Natural killer cell treated with Interleukin-12 subunit alpha and Interleukin-12 subunit beta and Interleukin-15 and Interleukin-18, amount 100 ng/mL, for 72 hours (primary cell): ENCODE results near the gene CNN2. TPM values are rescaled to one million over a fixed set of nuclear protein-coding genes. Genes with fewer than 3 reads are reported as not detected.
A peak's percentile ranks its signal among the peaks of the same experiment; 100 is the strongest.

ENCODE experiments used
- ATAC-seq, 2 donors: fragments of 150-1000 bp; cut with Tn5 transposase in 1 of 2; sonication (Bioruptor Pico), chemical (Tn5 transposase) in 1 of 2; 2 replicates each; pipeline ENCODE4 v1.10.0; 2021
- DNase-seq: peaks from one replicate; pipeline ENCODE4 v3.0.0; 2022; ENCODE audit warnings: low spot score
- H3K27ac Mint-ChIP-seq, 2 donors: 1 replicate in 1 of 2; 2 replicates in 1 of 2; pipeline ENCODE4 v1.8.0; 2022; ENCODE audit warnings: mixed read lengths in 2 of 2, mild to moderate bottlenecking in 1 of 2, moderate library complexity in 1 of 2
- H3K27me3 Mint-ChIP-seq, 2 donors: 1 replicate in 1 of 2; 2 replicates in 1 of 2; pipeline ENCODE4 v1.8.0; 2022; ENCODE audit warnings: mixed read lengths in 2 of 2
- H3K36me3 Mint-ChIP-seq: one replicate; pipeline ENCODE4 v1.8.0; 2022; ENCODE audit warnings: mixed read lengths
- H3K4me1 Mint-ChIP-seq, 2 donors: 1 replicate in 1 of 2; 2 replicates in 1 of 2; pipeline ENCODE4 v1.8.0; 2022; ENCODE audit warnings: low read depth in 2 of 2, mixed read lengths in 2 of 2, mild to moderate bottlenecking in 1 of 2
- H3K4me3 Mint-ChIP-seq: one replicate; pipeline ENCODE4 v1.8.0; 2022; ENCODE audit warnings: mixed read lengths
- H3K9me3 Mint-ChIP-seq: 2 replicates; pipeline ENCODE4 v1.8.0; 2022; ENCODE audit warnings: mixed read lengths
- total RNA-seq, 2 donors: library from RNA; stranded (reverse); gene quantifications; one replicate each; pipeline ENCODE4 v1.2.3, GENCODE V29; 2022

CNN2 gene
- total RNA-seq, 2 donors from 2014 or later, result 119 to 141 TPM

DNA sequence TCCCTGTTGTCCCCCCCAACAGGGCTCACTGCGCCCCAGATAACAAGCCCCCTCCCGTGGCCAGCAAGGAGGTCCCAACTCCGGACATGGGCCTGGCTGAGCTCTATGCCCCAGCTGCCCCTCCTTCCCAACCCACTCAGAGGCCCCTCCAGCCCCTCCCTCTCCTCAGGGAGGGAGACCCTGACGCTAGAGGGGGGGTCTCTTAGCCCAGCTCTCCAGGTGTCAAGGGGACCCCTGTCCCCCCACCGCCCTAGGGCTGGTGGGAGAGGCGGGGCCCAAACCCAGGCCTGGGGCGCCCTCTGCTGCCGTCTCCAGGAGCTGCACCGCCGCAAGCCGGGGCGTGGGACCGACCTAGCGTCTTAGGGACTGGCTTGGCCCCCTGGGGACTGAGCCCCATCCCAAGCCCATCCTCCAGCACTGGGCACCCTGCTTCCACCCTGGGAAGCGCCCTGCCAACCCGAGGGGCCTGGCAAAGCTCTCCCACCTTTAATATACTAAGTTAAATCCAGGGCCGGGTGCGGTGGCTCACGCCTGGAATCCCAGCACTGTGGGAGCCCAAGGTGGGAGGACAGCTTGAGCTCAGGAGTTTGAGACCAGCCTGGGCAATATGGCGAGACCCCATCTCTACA lies 24.8 kb upstream of the CNN2 start:
- no peaks in the 10 kb centered on the region for H3K9me3 Mint-ChIP-seq
- H3K4me3 Mint-ChIP-seq, result no peak overlapping the region
- peaks cover 6 to 8% of the 10 kb centered on the region in 2 donors for H3K4me1 Mint-ChIP-seq
- H3K27me3 Mint-ChIP-seq, result peaks cover 15 to 18% of the 10 kb centered on the region in 2 donors
- no peak overlapping the region for H3K27ac Mint-ChIP-seq
- DNase-seq, result no peak
- H3K36me3 Mint-ChIP-seq, result no peaks in the 10 kb centered on the region
- peak; percentile 72 to 82 for ATAC-seq

DNA sequence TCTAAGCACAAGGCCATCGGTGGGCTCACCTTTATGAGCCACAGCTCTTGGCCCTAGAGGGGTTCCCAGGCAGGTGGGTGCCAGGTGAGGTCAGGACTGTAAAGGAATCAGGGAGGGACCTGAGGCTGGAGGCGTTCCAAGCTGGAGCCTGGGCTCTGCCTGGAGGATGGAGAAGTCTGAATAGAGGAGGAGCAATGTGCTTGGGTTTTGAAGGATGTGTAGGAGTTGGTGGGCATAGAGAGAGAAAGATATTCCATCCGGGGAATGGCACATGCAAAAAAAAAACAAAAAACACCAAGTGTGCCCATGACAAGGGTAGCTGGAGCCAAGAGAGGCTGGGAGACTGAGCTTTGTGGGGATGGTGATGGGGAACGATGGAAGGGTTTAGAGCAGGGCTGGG lies 23.8 kb upstream of the CNN2 start:
- Mint-ChIP-seq H3K9me3 (no peaks in the 10 kb centered on the region), H3K36me3 (no peaks in the 10 kb centered on the region), H3K4me3 (no peak overlapping the region), H3K4me1 (peaks cover 6 to 14% of the 10 kb centered on the region in 2 donors), H3K27me3 (peaks cover 15 to 18% of the 10 kb centered on the region in 2 donors), H3K27ac (no peak overlapping the region)
- no peak for DNase-seq
- ATAC-seq, result no peak

DNA sequence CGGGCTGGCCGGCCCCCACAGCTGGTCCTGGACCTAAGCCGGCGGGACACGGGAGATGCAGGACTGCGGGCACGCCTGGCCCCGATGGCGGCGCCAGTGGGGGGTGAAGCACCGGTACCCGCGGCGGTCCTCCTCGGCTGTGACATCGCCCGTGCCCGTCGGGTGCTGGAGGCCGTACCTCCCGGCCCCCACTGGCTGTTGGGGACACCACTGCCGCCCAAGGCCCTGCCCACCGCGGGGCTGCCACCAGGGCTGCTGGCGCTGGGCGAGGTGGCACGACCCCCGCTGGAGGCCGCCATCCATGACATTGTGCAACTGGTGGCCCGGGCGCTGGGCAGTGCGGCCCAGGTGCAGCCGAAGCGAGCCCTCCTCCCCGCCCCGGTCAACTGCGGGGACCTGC lies 23.1 kb upstream of the CNN2 start:
- Mint-ChIP-seq H3K27me3 (peaks cover 12 to 18% of the 10 kb centered on the region in 2 donors), H3K4me3 (no peak overlapping the region), H3K36me3 (no peaks in the 10 kb centered on the region), H3K4me1 (peaks cover 6 to 14% of the 10 kb centered on the region in 2 donors), H3K27ac (no peak overlapping the region), H3K9me3 (no peaks in the 10 kb centered on the region)
- DNase-seq (no peak), ATAC-seq (no peak)

DNA sequence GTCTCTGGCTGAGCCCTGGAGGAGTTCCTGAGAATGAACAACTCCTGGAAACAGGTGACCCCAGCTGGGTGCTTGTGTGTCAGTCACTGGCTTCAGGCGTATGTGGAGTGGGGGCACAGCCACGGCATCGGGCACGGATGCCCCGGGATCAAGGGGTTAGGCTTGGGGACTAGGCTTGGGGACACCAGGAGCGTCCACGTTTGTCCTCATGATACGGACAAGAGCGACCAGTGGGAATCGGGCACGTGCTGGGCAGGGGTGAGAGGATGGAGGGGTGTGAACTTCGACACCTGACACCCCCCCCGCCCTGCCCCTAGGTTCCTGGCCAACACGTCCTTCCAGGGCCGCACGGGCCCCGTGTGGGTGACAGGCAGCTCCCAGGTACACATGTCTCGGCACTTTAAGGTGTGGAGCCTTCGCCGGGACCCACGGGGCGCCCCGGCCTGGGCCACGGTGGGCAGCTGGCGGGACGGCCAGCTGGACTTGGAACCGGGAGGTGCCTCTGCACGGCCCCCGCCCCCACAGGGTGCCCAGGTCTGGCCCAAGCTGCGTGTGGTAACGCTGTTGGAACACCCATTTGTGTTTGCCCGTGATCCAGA lies 22.1 kb upstream of the CNN2 start:
- ATAC-seq, result no peak
- peaks cover 6 to 10% of the 10 kb centered on the region in 2 donors for H3K4me1 Mint-ChIP-seq
- no peaks in the 10 kb centered on the region for H3K36me3 Mint-ChIP-seq
- no peak for DNase-seq
- no peak overlapping the region for H3K4me3 Mint-ChIP-seq
- H3K27ac Mint-ChIP-seq, result no peak overlapping the region
- H3K9me3 Mint-ChIP-seq, result no peaks in the 10 kb centered on the region
- peaks cover 5 to 11% of the 10 kb centered on the region in 2 donors for H3K27me3 Mint-ChIP-seq

DNA sequence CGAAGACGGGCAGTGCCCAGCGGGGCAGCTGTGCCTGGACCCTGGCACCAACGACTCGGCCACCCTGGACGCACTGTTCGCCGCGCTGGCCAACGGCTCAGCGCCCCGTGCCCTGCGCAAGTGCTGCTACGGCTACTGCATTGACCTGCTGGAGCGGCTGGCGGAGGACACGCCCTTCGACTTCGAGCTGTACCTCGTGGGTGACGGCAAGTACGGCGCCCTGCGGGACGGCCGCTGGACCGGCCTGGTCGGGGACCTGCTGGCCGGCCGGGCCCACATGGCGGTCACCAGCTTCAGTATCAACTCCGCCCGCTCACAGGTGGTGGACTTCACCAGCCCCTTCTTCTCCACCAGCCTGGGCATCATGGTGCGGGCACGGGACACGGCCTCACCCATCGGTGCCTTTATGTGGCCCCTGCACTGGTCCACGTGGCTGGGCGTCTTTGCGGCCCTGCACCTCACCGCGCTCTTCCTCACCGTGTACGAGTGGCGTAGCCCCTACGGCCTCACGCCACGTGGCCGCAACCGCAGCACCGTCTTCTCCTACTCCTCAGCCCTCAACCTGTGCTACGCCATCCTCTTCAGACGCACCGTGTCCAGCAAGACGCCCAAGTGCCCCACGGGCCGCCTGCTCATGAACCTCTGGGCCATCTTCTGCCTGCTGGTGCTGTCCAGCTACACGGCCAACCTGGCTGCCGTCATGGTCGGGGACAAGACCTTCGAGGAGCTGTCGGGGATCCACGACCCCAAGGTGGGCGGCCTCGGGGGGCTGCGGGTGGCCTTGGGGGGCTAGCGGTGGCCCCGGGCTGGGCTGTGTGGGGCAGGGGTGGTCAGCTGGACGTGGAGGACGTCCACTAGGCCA lies 21.4 kb upstream of the CNN2 start:
- peaks cover 4 to 8% of the 10 kb centered on the region in 2 donors for H3K27me3 Mint-ChIP-seq
- no peaks in the 10 kb centered on the region for H3K9me3 Mint-ChIP-seq
- ATAC-seq (no peak), DNase-seq (no peak)
- H3K4me3 Mint-ChIP-seq, result no peak overlapping the region
- H3K4me1 Mint-ChIP-seq, result peaks cover 6 to 10% of the 10 kb centered on the region in 2 donors
- no peak overlapping the region for H3K27ac Mint-ChIP-seq
- no peaks in the 10 kb centered on the region for H3K36me3 Mint-ChIP-seq

DNA sequence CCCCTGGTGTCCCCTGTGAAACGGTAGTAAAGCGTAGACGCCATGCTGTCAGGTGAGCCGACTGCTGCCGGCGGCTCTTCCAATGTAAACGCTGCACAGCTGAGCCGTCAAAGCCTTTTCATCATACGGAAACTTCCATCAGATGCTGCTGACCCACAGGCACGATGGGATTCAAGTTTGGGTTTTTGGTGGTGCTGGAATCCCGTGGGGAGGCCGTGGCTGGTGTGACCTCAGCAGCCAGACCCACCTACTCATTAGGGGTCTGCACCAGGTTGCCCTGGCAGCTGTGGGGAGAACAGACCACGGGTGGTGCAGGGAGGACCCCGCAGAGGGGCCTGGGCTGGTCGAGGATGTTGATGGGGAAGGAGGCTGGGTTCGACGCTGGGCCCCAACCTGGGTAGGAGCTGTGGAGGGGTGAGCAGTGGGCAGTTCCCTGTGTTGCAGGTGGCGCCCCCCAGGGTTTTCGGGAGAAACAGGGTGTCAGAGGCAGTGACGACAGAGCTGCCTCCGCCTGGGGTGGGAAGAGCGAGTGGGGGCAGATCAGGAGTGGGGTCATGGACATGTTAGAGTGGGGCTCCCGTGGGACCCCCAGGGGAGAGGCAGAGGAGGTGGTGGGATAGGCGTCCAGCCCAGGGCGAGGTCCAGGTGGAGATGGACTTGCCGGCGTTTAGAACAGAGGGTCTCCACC lies 19.6 kb upstream of the CNN2 start:
- H3K27ac Mint-ChIP-seq, result no peak overlapping the region
- H3K36me3 Mint-ChIP-seq, result no peaks in the 10 kb centered on the region

DNA sequence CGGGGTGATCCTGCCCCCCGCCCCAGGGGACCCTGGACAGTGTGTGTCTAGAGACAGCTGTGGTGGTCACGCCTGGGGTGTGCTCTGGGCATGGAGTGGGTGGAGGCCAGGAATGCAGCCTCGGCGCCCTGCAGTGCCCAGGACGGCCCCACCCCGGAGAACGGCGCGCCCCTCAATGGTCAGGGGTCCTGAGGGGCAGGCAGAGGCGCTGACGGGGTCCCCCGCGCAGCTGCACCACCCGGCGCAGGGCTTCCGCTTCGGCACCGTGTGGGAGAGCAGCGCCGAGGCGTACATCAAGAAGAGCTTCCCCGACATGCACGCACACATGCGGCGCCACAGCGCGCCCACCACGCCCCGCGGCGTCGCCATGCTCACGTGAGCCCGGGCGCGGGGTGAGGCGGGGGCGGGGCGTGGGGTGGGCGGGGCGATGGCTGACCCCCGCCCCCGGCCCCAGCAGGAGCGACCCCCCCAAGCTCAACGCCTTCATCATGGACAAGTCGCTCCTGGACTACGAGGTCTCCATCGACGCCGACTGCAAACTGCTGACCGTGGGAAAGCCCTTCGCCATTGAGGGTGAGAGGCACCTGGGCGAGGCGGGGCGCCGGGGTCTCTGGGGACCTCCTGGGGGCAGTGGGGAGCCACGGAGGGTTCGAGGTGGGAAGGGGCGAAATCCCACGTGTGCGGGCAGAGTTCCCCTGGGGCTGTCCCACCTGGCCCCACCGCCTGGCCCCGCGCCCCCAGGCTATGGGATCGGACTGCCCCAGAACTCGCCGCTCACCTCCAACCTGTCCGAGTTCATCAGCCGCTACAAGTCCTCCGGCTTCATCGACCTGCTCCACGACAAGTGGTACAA lies 18.8 kb upstream of the CNN2 start:
- H3K36me3 Mint-ChIP-seq, result no peaks in the 10 kb centered on the region
- ATAC-seq (no peak), DNase-seq (no peak)
- H3K27me3 Mint-ChIP-seq, result peaks cover 2 to 4% of the 10 kb centered on the region in 2 donors
- H3K4me3 Mint-ChIP-seq, result no peak overlapping the region
- H3K27ac Mint-ChIP-seq, result no peak overlapping the region
- H3K4me1 Mint-ChIP-seq, result peaks cover 3 to 8% of the 10 kb centered on the region in 2 donors
- no peaks in the 10 kb centered on the region for H3K9me3 Mint-ChIP-seq

More for the DNA sequence above, 19.6 kb upstream of the CNN2 start:
- H3K4me3 Mint-ChIP-seq, result no peak overlapping the region
- ATAC-seq (no peak), DNase-seq (no peak)
- no peaks in the 10 kb centered on the region for H3K9me3 Mint-ChIP-seq
- H3K4me1 Mint-ChIP-seq, result peaks cover 6 to 10% of the 10 kb centered on the region in 2 donors
- peaks cover 4 to 8% of the 10 kb centered on the region in 2 donors for H3K27me3 Mint-ChIP-seq

DNA sequence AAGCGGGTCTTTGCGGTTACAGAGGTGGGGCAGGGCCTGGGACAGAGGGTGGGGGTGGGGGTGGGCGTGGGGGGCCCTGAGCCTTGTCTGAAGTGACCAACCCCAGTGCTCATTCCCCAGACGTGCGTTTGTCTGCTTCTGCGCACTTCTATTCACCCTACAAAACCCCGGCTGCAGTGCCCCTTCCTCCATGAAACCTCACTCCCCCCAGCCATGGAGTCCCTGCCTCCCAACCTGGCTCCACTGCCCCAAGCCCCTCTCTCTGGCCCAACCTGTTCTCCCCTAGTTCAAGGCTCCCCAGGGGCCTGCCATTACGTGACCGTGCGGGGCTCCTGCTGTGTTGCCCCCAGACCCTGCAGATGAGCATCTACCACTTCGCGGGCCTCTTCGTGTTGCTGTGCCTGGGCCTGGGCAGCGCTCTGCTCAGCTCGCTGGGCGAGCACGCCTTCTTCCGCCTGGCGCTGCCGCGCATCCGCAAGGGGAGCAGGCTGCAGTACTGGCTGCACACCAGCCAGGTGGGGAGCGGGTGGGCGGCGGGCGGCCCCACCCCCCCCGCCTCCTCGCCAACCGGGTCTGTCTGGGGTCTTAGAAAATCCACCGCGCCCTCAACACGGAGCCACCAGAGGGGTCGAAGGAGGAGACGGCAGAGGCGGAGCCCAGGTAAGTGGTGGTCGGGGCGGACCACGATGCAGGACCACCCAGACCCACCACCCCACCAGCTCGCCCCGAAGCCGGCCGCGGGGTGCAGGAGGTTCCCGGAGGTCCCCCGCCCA lies 18.0 kb upstream of the CNN2 start:
- Mint-ChIP-seq H3K9me3 (no peaks in the 10 kb centered on the region), H3K27ac (no peak overlapping the region)
- no peak for ATAC-seq

DNA sequence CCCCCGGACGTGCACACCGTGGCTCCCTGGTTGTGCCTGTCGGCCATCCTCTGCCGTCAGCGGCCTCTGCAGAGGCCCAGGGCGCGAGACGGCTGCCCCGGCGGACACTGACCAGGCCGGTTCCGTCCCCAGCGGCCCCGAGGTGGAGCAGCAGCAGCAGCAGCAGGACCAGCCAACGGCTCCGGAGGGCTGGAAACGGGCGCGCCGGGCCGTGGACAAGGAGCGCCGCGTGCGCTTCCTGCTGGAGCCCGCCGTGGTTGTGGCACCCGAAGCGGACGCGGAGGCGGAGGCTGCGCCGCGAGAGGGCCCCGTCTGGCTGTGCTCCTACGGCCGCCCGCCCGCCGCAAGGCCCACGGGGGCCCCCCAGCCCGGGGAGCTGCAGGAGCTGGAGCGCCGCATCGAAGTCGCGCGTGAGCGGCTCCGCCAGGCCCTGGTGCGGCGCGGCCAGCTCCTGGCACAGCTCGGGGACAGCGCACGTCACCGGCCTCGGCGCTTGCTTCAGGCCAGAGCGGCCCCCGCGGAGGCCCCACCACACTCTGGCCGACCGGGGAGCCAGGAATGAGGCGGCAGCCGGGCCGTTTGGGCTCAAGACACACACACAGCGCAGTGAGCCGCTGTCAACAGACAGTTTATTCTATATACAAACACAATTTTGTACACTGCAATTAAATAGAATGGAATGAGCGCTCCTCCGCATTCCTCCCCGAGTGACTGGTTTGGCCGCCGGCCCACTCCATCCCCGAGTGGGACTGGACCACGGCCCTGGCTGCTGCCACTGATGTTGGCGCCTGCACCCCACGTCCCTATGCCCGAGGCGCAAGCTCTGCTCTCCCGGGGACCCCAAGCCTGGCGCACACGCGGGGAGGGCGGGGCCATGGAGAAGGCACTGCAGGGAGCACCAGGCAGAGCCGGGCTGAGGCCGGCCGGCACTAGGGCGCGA lies 17.1 kb upstream of the CNN2 start:
- no peak overlapping the region for H3K27ac Mint-ChIP-seq
- no peaks in the 10 kb centered on the region for H3K27me3 Mint-ChIP-seq
- no peak for ATAC-seq
- no peaks in the 10 kb centered on the region for H3K9me3 Mint-ChIP-seq
- no peaks in the 10 kb centered on the region for H3K36me3 Mint-ChIP-seq
- DNase-seq, result no peak
- no peak overlapping the region for H3K4me3 Mint-ChIP-seq
- H3K4me1 Mint-ChIP-seq, result peaks cover 0 to 9% of the 10 kb centered on the region in 2 donors

More for the DNA sequence above, 18.0 kb upstream of the CNN2 start:
- Mint-ChIP-seq H3K4me3 (no peak overlapping the region), H3K36me3 (no peaks in the 10 kb centered on the region), H3K27me3 (no peaks in the 10 kb centered on the region), H3K4me1 (peaks cover 0 to 6% of the 10 kb centered on the region in 2 donors)
- DNase-seq, result no peak

DNA sequence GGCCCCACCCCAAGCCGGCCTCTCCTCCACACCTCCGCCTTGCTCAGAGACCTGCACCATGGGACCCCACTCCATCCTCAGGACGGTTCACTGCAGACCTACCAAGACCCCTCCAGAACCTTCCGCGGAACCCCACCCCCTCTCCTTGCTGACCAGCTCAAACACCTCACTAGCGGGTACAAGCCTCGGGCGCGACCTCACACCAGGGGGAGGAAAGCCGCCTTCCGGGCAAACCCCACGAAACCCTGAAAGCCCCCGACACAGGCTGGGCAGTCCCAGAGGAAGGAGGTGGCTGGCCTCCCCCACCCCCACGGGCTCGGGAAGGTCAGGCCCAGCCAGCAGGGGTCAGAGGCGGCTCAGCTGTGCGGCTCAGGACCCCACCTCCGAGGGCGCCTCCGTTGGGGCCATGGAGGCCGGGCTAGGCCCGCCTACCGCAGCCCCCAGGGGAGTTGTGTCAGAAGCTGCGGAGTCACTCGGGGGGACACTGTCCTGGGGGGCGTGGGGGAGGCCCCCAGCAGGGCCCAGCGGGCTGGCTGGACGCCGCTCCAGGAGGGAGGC lies 16.3 kb upstream of the CNN2 start:
- no peak for ATAC-seq
- DNase-seq, result no peak
- H3K9me3 Mint-ChIP-seq, result no peaks in the 10 kb centered on the region
- no peak overlapping the region for H3K27ac Mint-ChIP-seq
- peaks cover 0 to 9% of the 10 kb centered on the region in 2 donors for H3K4me1 Mint-ChIP-seq
- H3K4me3 Mint-ChIP-seq, result no peak overlapping the region
- H3K27me3 Mint-ChIP-seq, result no peaks in the 10 kb centered on the region
- no peaks in the 10 kb centered on the region for H3K36me3 Mint-ChIP-seq

DNA sequence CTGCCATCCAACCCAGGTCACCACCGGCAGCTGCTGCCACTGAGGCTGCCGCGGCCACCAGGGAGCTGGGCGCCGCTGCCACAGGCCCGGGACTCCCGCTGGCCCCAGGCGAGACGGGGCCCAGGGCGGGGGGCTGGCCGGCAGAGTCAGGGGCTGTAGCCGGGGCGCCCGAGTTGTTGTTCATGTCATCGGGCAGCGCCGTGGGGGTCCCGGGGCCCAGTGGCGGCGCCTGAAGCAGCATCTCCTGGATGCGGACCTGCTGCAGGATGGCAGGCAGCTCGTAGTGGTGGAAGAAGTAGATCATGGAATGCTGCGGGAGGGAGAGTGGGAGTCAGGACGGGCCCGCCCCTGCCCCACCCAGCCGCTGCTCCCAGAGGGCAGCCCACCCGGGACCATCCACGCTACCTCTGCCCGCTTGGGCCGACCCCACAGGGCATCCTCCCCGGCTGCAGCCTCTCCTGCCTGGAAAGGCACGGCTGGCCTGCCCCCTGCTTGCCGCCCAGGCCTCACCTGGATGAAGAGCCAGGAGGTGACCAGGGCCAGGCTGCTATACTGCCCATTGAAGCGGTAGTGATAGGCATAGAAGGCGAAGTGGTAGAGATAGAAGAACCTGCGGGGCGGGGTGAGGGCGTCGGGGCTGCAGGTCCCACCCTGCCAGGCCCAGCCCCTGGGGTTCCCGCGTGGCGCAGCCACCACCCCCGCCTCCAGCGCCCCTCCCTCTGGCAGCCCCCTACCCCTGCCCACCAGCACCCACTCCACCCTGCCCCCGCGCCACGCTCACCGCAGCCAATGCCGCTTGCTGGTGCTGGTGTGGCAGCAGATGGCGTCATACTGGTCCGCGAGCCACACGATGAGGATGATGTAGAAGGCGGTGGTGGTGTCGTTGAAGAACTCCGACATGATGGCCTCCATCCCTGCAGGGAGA lies 15.6 kb upstream of the CNN2 start:
- ATAC-seq (no peak), DNase-seq (no peak)
- Mint-ChIP-seq H3K27ac (no peak overlapping the region), H3K4me3 (no peak overlapping the region), H3K27me3 (no peaks in the 10 kb centered on the region), H3K36me3 (no peaks in the 10 kb centered on the region), H3K4me1 (peaks cover 0 to 9% of the 10 kb centered on the region in 2 donors), H3K9me3 (no peaks in the 10 kb centered on the region)
